GM23248 (cell line): ENCODE results near the gene MOCOS. TPM values are rescaled to one million over a fixed set of nuclear protein-coding genes. Genes with fewer than 3 reads are reported as not detected.
A peak's percentile ranks its signal among the peaks of the same experiment; 100 is the strongest.

Experiments used
- DNase-seq: peaks from one replicate; pipeline ENCODE4 v3.0.0-alpha.2; 2015
- H2AFZ ChIP-seq: fragments of 200-600 bp; sonication (generic); 2 replicates; pipeline ENCODE4 v1.6.1; 2016; ENCODE audit warnings: antibody characterized with exemption
- H3F3A ChIP-seq: fragments of 200-600 bp; sonication (generic); 2 replicates; pipeline ENCODE4 v1.6.1; 2016; ENCODE audit warnings: mild to moderate bottlenecking, antibody characterized with exemption, mixed run types; ENCODE audit not compliant: insufficient read depth
- H3K27ac ChIP-seq: fragments of 200-600 bp; sonication (generic); 2 replicates; pipeline ENCODE4 v1.5.1; 2016; ENCODE audit warnings: mild to moderate bottlenecking
- H3K27me3 ChIP-seq: fragments of 200-600 bp; sonication (generic); replicated peaks from 2 replicates; pipeline ENCODE4 v1.6.1; 2016; ENCODE audit warnings: mild to moderate bottlenecking; ENCODE audit not compliant: insufficient read depth
- H3K36me3 ChIP-seq: fragments of 200-600 bp; sonication (generic); 2 replicates; pipeline ENCODE4 v1.6.1; 2016; ENCODE audit warnings: low read depth, mild to moderate bottlenecking
- H3K4me1 ChIP-seq: fragments of 200-600 bp; sonication (generic); 2 replicates; pipeline ENCODE4 v1.6.1; 2016; ENCODE audit warnings: mild to moderate bottlenecking; ENCODE audit not compliant: insufficient read depth
- H3K4me2 ChIP-seq: fragments of 200-600 bp; sonication (generic); one replicate; pipeline ENCODE4 v1.6.1; 2016; ENCODE audit warnings: mild to moderate bottlenecking; ENCODE audit not compliant: unreplicated experiment
- H3K4me3 ChIP-seq: fragments of 200-600 bp; sonication (generic); 2 replicates; pipeline ENCODE4 v1.5.1; 2016; ENCODE audit warnings: mild to moderate bottlenecking
- H3K79me2 ChIP-seq: fragments of 200-600 bp; sonication (generic); 2 replicates; pipeline ENCODE4 v1.6.1; 2016; ENCODE audit warnings: mild to moderate bottlenecking; ENCODE audit not compliant: insufficient read depth
- H3K9ac ChIP-seq: fragments of 200-600 bp; sonication (generic); 2 replicates; pipeline ENCODE4 v1.6.1; 2016; ENCODE audit warnings: mild to moderate bottlenecking
- H3K9me2 ChIP-seq: fragments of 200-600 bp; sonication (generic); 2 replicates; pipeline ENCODE4 v1.6.1; 2016; ENCODE audit warnings: mixed run types, mild to moderate bottlenecking, moderate library complexity; ENCODE audit not compliant: insufficient read depth
- H3K9me3 ChIP-seq: fragments of 200-600 bp; sonication (generic); one replicate; pipeline ENCODE4 v1.6.1; 2017; ENCODE audit warnings: low read depth
- H4K20me1 ChIP-seq: fragments of 200-600 bp; sonication (generic); 2 replicates; pipeline ENCODE4 v1.6.0; 2016; ENCODE audit not compliant: insufficient read depth
- EZH2 ChIP-seq: fragments of 200-600 bp; sonication (generic); IDR thresholded peaks from 2 replicates; pipeline ENCODE4 v1.6.1; 2018; ENCODE audit warnings: antibody characterized with exemption, mild to moderate bottlenecking; ENCODE audit not compliant: insufficient read depth, poor library complexity, severe bottlenecking
- EZH2phosphoT487 ChIP-seq: fragments of 200-600 bp; sonication (generic); IDR thresholded peaks from 2 replicates; pipeline ENCODE4 v1.6.1; 2018; ENCODE audit warnings: antibody characterized with exemption, moderate library complexity, mild to moderate bottlenecking, low read depth; ENCODE audit not compliant: insufficient read depth
- WGBS, 2 experiments: methylation state at CpG; one replicate each; pipeline ENCODE4 v1.1.6; 2015 to 2017; ENCODE audit warnings: low lambda C conversion rate in 2 of 2, low coverage in 1 of 2; ENCODE audit errors: missing lambda C conversion rate in 2 of 2; 5-methylcytosine and 5-hydroxymethylcytosine counted together
- in situ Hi-C: fragments of 300-500 bp; cut with MboI; formaldehyde crosslinking; loops from 2 replicates; pipeline ENCODE4 v1.15.0; 2020
- polyA plus RNA-seq: library from polyadenylated mRNA; unstranded; fragments of >200 nt; fragmentation: Nextera tagmentation; extraction: Ambion mirVana; gene quantifications from 2 replicates; pipeline ENCODE4 v1.2.1, GENCODE V29; 2016
- total RNA-seq: library from RNA; depleted of rRNA; stranded (reverse); fragments of >200 nt; shearing (Covaris generic); gene quantifications from 2 replicates; pipeline ENCODE4 v1.2.3, GENCODE V29; 2014

MOCOS gene
- total and polyA plus RNA-seq, 2 experiments from 2014 or later = 17.9 to 23.6 TPM

DNA sequence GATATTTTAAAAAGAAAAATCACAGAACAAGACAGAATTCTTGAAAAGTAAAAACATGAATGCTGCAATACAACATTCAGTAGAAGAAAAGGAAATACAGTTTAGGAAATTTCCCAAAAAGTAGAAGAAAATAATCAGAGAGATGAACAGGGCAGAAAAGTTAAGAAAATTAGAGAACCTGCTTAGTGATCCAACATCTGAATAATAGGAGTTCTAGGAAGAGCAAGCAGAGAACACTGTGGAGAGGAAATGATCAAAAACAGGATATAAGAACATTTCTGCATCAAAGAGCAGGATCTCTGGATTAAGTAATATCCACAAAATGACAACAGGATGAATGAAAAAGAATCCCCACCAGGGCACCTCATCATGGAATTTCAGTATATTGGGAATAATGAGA is 101.4 kb downstream of the MOCOS start:
- no peak overlapping the region for H3K4me2 ChIP-seq
- no peaks in the 10 kb centered on the region for H4K20me1 ChIP-seq
- H3F3A ChIP-seq = peaks cover 12% of the 10 kb centered on the region
- no peaks in the 10 kb centered on the region for H3K27me3 ChIP-seq
- DNase-seq = peak; percentile 24
- in situ Hi-C loops = loop anchor here (10.0 kb wide), 1 partner anchor 274 kb away; no protein-coding TSS in a partner anchor
- H3K9me3 ChIP-seq = peaks cover 3% of the 10 kb centered on the region
- no peak overlapping the region for H2AFZ ChIP-seq
- H3K4me1 ChIP-seq = peaks cover 6% of the 10 kb centered on the region
- TF ChIP-seq EZH2 = no peak
- TF ChIP-seq EZH2phosphoT487 = no peak
- H3K36me3 ChIP-seq = no peaks in the 10 kb centered on the region
- H3K79me2 ChIP-seq = no peaks in the 10 kb centered on the region
- H3K9ac ChIP-seq = no peak overlapping the region
- H3K27ac ChIP-seq = no peak overlapping the region
- no peak overlapping the region for H3K4me3 ChIP-seq
- no peaks in the 10 kb centered on the region for H3K9me2 ChIP-seq

DNA sequence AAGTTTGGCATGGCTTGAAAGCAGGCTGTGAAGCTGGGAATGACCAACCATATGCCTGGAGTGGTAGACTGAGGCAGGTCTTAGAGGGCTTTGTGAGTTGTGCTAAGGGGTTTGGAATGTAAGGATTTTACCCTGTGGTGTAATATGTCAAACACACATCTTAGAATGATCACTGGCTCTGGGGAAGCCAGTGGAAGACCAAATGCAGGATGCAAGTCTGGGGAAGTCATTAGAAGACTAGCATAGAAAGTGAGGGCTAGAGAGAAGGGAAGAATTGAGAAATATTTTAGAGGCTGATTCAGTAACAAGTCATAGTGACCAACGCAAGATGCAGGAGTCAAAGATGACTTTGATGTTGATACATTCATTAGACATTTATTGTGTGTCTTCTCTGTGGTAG is 106.7 kb downstream of the MOCOS start:
- Histone ChIP-seq H3K9me3 (no peaks in the 10 kb centered on the region), H3K79me2 (peaks cover 5% of the 10 kb centered on the region), H2AFZ (no peak overlapping the region), H3K27ac (peak overlapping the region; percentile 77), H3K9me2 (no peaks in the 10 kb centered on the region), H3K4me1 (peaks cover 16% of the 10 kb centered on the region), H3K36me3 (no peaks in the 10 kb centered on the region), H3K27me3 (no peaks in the 10 kb centered on the region), H3K9ac (no peak overlapping the region), H3K4me3 (no peak overlapping the region), H3F3A (peaks cover 29% of the 10 kb centered on the region), H3K4me2 (peak overlapping the region; percentile 44), H4K20me1 (no peaks in the 10 kb centered on the region)
- WGBS, 2 experiments = 0 to 5% methylated on average over 1 of the region's 1 CpG
- in situ Hi-C loops = no loop called here
- DNase-seq = peak; percentile 87
- TF ChIP-seq EZH2 = no peak
- no peak for TF ChIP-seq EZH2phosphoT487

DNA sequence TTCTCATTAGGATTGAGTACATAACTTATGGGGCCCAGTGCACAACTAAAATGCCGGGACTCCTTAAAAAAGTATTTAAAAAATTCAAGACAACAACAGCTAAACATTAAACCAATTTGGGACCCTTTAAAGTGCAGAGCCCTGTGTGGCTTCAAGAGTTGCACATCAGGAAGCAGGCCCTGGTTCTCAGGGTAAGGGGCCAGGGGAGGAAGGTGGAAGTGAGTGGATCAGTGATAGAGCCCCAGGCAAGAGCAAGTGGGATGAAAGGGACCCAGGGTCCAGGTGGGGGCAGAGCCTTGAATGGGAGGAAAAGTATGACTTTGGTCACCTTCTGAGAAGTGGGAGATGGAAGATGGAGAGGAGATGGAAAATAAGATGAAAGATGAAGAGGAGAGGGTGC is 107.9 kb downstream of the MOCOS start:
- Histone ChIP-seq H3K36me3 (no peaks in the 10 kb centered on the region), H3K9me2 (no peaks in the 10 kb centered on the region), H2AFZ (no peak overlapping the region), H4K20me1 (no peaks in the 10 kb centered on the region), H3K9ac (no peak overlapping the region), H3K27ac (no peak overlapping the region), H3F3A (peaks cover 29% of the 10 kb centered on the region), H3K4me2 (no peak overlapping the region), H3K4me1 (peaks cover 16% of the 10 kb centered on the region), H3K4me3 (no peak overlapping the region), H3K27me3 (no peaks in the 10 kb centered on the region), H3K79me2 (peaks cover 16% of the 10 kb centered on the region), H3K9me3 (no peaks in the 10 kb centered on the region)
- TF ChIP-seq EZH2 (no peak), EZH2phosphoT487 (no peak)
- in situ Hi-C loops = no loop called here
- DNase-seq = no peak
- WGBS, 2 experiments = 93 to 94% methylated on average over 1 of the region's 1 CpG

DNA sequence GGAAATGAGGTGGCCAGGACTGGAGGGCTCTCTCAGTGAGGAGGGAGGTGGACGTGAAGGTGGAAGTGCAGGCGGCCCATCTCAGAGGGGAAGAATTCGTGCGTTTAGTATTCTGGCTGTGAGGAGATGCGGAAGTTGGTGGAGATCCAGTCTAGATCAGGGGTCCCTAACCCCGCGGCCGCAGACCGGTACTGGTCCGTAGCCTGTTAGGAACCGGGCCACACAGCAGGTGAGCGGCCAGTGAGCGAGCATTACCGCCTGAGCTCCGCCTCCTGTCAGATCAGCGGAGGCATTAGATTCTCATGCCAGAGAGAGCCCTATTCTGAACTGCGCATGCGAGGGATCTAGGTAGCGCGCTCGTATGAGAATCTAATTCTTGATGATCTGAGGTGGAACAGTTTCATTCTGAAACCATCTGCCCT is 108.6 kb downstream of the MOCOS start:
- TF ChIP-seq EZH2 (no peak), EZH2phosphoT487 (no peak)
- Histone ChIP-seq H3K4me2 (peak overlapping the region; percentile 75), H3K4me3 (peak overlapping the region; percentile 87), H3F3A (peaks cover 29% of the 10 kb centered on the region), H3K9me3 (no peaks in the 10 kb centered on the region), H3K9me2 (no peaks in the 10 kb centered on the region), H4K20me1 (no peaks in the 10 kb centered on the region), H3K9ac (peak overlapping the region; percentile 80), H3K36me3 (no peaks in the 10 kb centered on the region), H3K27ac (peak overlapping the region; percentile 63; the same call in 1 of the 2 replicates), H3K4me1 (peaks cover 16% of the 10 kb centered on the region), H2AFZ (peak overlapping the region; percentile 83; the same call in 1 of the 2 replicates), H3K79me2 (peaks cover 23% of the 10 kb centered on the region), H3K27me3 (no peaks in the 10 kb centered on the region)
- 50 to 73% methylated on average over 20 to 21 of the region's 21 CpGs for WGBS, 2 experiments
- in situ Hi-C loops = no loop called here
- peak; percentile 31 for DNase-seq
